Hepatocyte (in vitro differentiated cells): ENCODE results near the gene GPR142. TPM values are rescaled to one million over a fixed set of nuclear protein-coding genes. Genes with fewer than 3 reads are reported as not detected.

Experiments used
- DNase-seq: peaks from one replicate; pipeline ENCODE4 v3.0.0-alpha.2; 2016; ENCODE audit warnings: low spot score
- H2AFZ ChIP-seq: fragments of 200-600 bp; sonication (generic); 2 replicates; pipeline ENCODE4 v1.6.0; 2016; ENCODE audit warnings: antibody characterized with exemption, mild to moderate bottlenecking
- H3K27ac ChIP-seq: fragments of 200-600 bp; sonication (generic); 2 replicates; pipeline ENCODE4 v1.5.1; 2016; ENCODE audit warnings: mild to moderate bottlenecking
- H3K27me3 ChIP-seq: fragments of 200-600 bp; sonication (generic); 2 replicates; pipeline ENCODE4 v1.6.1; 2016
- H3K36me3 ChIP-seq: fragments of 200-600 bp; sonication (generic); replicated peaks from 2 replicates; pipeline ENCODE4 v1.5.1; 2016; ENCODE audit warnings: low read depth; ENCODE audit not compliant: insufficient read depth
- H3K4me1 ChIP-seq: fragments of 200-600 bp; sonication (generic); 2 replicates; pipeline ENCODE4 v1.5.1; 2016; ENCODE audit warnings: mild to moderate bottlenecking, moderate library complexity; ENCODE audit not compliant: insufficient read depth
- H3K4me2 ChIP-seq: fragments of 200-600 bp; sonication (generic); 2 replicates; pipeline ENCODE4 v1.6.0; 2016
- H3K4me3 ChIP-seq: fragments of 200-600 bp; sonication (generic); 2 replicates; pipeline ENCODE4 v1.5.1; 2016; ENCODE audit warnings: mild to moderate bottlenecking
- H3K79me2 ChIP-seq: fragments of 200-600 bp; sonication (generic); 2 replicates; pipeline ENCODE4 v1.6.0; 2017; ENCODE audit warnings: mild to moderate bottlenecking
- H3K9me2 ChIP-seq: fragments of 200-600 bp; sonication (generic); replicated peaks from 2 replicates; pipeline ENCODE4 v1.6.0; 2017; ENCODE audit warnings: mild to moderate bottlenecking; ENCODE audit not compliant: insufficient read depth
- H3K9me3 ChIP-seq: fragments of 200-600 bp; sonication (generic); 2 replicates; pipeline ENCODE4 v1.5.1; 2016; ENCODE audit warnings: low read depth, mild to moderate bottlenecking
- H4K20me1 ChIP-seq: fragments of 200-600 bp; sonication (generic); 2 replicates; pipeline ENCODE4 v1.6.0; 2016; ENCODE audit warnings: mild to moderate bottlenecking; ENCODE audit not compliant: insufficient read depth, poor library complexity, severe bottlenecking
- EZH2 ChIP-seq: fragments of 200-600 bp; sonication (generic); IDR thresholded peaks from 2 replicates; pipeline ENCODE4 v1.6.1; 2016; ENCODE audit warnings: antibody characterized with exemption, mild to moderate bottlenecking, borderline replicate concordance
- EZH2phosphoT487 ChIP-seq: fragments of 200-600 bp; sonication (generic); IDR thresholded peaks from one replicate; pipeline ENCODE4 v1.6.1; 2018; ENCODE audit warnings: antibody characterized with exemption, mild to moderate bottlenecking, low read depth, moderate library complexity; ENCODE audit not compliant: unreplicated experiment, severe bottlenecking
- WGBS: methylation state at CpG from one replicate; pipeline ENCODE4 v1.1.6; 2016; ENCODE audit warnings: low lambda C conversion rate; ENCODE audit errors: missing lambda C conversion rate; 5-methylcytosine and 5-hydroxymethylcytosine counted together
- polyA plus RNA-seq: library from polyadenylated mRNA; unstranded; fragments of >200 nt; fragmentation: Nextera tagmentation; extraction: Ambion mirVana; gene quantifications from 2 replicates; pipeline ENCODE4 v1.2.1, GENCODE V29; 2016
- total RNA-seq: library from RNA; depleted of rRNA; stranded (reverse); fragments of >200 nt; gene quantifications from 2 replicates; pipeline ENCODE4 v1.2.3, GENCODE V29; 2014
- TF ChIP-seq, protein P1 (sequence below): fragments of 200-600 bp; sonication (generic); IDR thresholded peaks from 2 replicates; pipeline ENCODE4 v1.5.1; 2016; ENCODE audit warnings: antibody characterized with exemption, mild to moderate bottlenecking; ENCODE audit not compliant: poor library complexity

GPR142 gene
- total and polyA plus RNA-seq, 2 experiments from 2014 or later: not detected

DNA sequence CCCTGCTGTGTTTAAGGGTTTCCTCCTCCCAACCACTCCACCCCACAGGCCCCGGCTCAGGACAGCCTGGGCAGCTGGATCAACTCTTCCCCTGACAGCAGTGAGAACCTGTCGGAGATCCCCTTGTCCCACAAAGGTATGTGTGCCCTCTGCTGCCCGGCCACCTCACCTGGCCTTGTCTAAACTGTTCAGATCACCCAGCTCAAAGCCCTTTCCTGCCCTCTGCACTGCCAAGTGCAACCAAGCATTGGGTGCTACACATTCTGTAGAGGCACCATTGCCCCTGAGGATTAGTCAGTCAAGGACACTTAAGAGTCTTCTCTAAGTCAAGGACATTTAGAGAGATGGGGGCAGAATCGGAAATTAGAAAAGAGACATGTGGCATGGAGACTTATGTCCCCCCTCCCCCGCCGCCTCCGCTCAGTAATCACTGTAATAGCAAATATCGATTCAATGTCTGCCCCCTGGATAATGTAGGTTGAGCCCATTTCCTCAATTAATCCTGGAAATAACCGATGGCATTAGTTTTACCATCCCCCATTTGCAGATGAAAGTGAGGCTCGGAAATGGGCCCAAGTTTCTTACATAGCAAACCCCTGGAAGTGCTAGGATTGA is 13.8 kb upstream of the GPR142 start:
- Histone ChIP-seq H3K27me3 (peaks cover 70% of the 10 kb centered on the region), H3K9me2 (no peaks in the 10 kb centered on the region)
- 80% methylated on average over 10 of the region's 10 CpGs for WGBS

DNA sequence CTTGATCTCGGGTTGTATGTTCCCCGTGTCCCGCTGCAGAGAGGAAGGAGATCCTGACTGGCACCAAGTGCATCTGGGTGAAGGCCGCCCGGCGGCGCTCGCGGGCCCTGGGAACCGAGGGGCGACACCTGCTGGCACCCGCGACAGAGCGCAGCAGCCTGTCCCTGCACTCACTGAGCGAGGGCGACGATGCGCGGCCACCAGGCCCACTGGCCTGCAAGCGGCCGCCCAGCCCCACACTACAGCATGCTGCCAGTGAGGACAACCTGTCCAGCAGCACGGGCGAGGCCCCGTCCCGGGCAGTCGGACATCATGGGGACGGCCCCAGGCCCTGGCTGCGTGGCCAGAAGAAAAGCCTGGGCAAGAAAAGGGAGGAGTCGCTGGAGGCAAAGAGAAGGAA is 13.2 kb upstream of the GPR142 start:
- Histone ChIP-seq H3K4me2 (no peak overlapping the region), H3K36me3 (no peaks in the 10 kb centered on the region), H3K4me3 (no peak overlapping the region), H3K4me1 (no peaks in the 10 kb centered on the region), H3K27me3 (peaks cover 68% of the 10 kb centered on the region), H3K9me3 (no peaks in the 10 kb centered on the region), H3K9me2 (no peaks in the 10 kb centered on the region), H2AFZ (no peak overlapping the region), H3K27ac (no peak overlapping the region), H4K20me1 (no peaks in the 10 kb centered on the region), H3K79me2 (no peaks in the 10 kb centered on the region)
- 8% methylated on average over 21 of the region's 29 CpGs for WGBS
- TF ChIP-seq, protein P1, sequence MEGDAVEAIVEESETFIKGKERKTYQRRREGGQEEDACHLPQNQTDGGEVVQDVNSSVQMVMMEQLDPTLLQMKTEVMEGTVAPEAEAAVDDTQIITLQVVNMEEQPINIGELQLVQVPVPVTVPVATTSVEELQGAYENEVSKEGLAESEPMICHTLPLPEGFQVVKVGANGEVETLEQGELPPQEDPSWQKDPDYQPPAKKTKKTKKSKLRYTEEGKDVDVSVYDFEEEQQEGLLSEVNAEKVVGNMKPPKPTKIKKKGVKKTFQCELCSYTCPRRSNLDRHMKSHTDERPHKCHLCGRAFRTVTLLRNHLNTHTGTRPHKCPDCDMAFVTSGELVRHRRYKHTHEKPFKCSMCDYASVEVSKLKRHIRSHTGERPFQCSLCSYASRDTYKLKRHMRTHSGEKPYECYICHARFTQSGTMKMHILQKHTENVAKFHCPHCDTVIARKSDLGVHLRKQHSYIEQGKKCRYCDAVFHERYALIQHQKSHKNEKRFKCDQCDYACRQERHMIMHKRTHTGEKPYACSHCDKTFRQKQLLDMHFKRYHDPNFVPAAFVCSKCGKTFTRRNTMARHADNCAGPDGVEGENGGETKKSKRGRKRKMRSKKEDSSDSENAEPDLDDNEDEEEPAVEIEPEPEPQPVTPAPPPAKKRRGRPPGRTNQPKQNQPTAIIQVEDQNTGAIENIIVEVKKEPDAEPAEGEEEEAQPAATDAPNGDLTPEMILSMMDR: peak; percentile 48
- TF ChIP-seq EZH2phosphoT487: no peak
- DNase-seq: peak; percentile 75

More for the DNA sequence above, 13.8 kb upstream of the GPR142 start:
- Histone ChIP-seq H3K4me2 (no peak overlapping the region), H3K4me1 (no peaks in the 10 kb centered on the region), H3K27ac (no peak overlapping the region), H3K36me3 (no peaks in the 10 kb centered on the region), H3K4me3 (no peak overlapping the region), H3K9me3 (no peaks in the 10 kb centered on the region), H3K79me2 (no peaks in the 10 kb centered on the region), H2AFZ (no peak overlapping the region), H4K20me1 (no peaks in the 10 kb centered on the region)
- no peak for DNase-seq
- TF ChIP-seq, protein P1: no peak
- TF ChIP-seq EZH2 (no peak), EZH2phosphoT487 (no peak)

DNA sequence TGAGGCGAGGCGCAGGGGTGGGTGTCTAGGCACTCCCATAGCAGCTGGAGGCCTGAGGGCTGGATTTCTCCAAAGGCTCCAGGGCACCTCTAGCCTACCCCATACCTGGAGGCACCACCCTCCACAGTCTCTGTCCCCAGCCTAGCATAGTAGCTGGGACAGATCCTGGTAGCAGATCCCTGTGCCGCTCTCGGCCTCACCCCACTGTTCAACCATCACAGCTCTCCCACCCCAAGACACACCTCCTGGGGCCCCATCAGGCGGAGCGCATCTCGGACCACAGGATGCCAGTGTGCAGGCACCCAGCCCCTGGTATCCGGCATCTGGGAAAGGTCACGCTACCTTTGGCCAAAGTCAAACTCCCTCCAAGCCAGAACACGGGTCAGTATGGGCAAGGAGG is 12.7 kb upstream of the GPR142 start:
- Histone ChIP-seq H3K9me3 (no peaks in the 10 kb centered on the region), H3K79me2 (no peaks in the 10 kb centered on the region), H3K4me1 (no peaks in the 10 kb centered on the region), H4K20me1 (no peaks in the 10 kb centered on the region), H3K36me3 (no peaks in the 10 kb centered on the region), H3K4me2 (no peak overlapping the region), H3K27me3 (peaks cover 66% of the 10 kb centered on the region), H3K9me2 (no peaks in the 10 kb centered on the region), H3K4me3 (no peak overlapping the region), H3K27ac (no peak overlapping the region), H2AFZ (no peak overlapping the region)
- TF ChIP-seq EZH2: no peak
- no peak for DNase-seq
- WGBS: 91% methylated on average over 10 of the region's 10 CpGs

DNA sequence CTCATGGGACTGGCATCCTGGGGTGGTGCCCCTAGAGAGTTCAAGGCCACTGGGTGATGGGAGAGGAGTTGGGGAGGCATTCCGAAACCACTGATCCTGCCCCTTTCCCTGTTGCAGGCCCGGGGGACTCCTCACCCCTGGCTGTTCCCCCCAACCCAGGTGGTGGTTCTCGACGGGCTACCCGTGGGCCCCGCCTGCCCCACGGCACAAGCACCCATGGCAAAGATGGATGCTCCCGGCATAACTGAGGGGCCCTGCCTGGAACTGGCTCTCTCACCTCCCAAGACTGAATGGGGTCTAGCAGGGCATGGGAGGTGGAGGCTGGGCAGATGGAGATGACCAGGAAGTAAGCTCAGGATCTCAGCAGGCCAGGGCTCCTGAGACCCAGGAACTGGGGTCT is 12.2 kb upstream of the GPR142 start:
- Histone ChIP-seq H2AFZ (no peak overlapping the region), H3K79me2 (no peaks in the 10 kb centered on the region), H4K20me1 (no peaks in the 10 kb centered on the region), H3K36me3 (no peaks in the 10 kb centered on the region), H3K27me3 (peaks cover 64% of the 10 kb centered on the region), H3K4me3 (no peak overlapping the region), H3K4me2 (no peak overlapping the region), H3K9me3 (no peaks in the 10 kb centered on the region), H3K27ac (no peak overlapping the region), H3K4me1 (no peaks in the 10 kb centered on the region), H3K9me2 (no peaks in the 10 kb centered on the region)
- DNase-seq: no peak
- 89% methylated on average over 8 of the region's 8 CpGs for WGBS
- TF ChIP-seq, protein P1: no peak
- no peak for TF ChIP-seq EZH2phosphoT487
- TF ChIP-seq EZH2: no peak
